Lung (tissue), 16 donors: ENCODE results near the gene IGSF21. TPM values are rescaled to one million over a fixed set of nuclear protein-coding genes. Genes with fewer than 3 reads are reported as not detected.

Experiments used
- ATAC-seq: fragments of 200-7000 bp; cut with Tn5 transposase; one replicate; pipeline ENCODE4 v1.9.1; 2020; ENCODE audit warnings: moderate number of reproducible peaks; ENCODE audit not compliant: insufficient read depth, low FRiP score
- DNase-seq, 3 donors: peaks; one replicate each; pipeline ENCODE4 v3.0.0-alpha.2; 2013 to 2017
- H3K27ac ChIP-seq, 2 donors: one replicate each; pipeline ENCODE4 v1.5.1; 2013; ENCODE audit warnings: mild to moderate bottlenecking in 2 of 2, moderate library complexity in 2 of 2, control low read depth in 1 of 2, inconsistent platforms in 1 of 2, low read depth in 1 of 2, low read length in 1 of 2
- H3K27me3 ChIP-seq, 3 donors: one replicate each; pipeline ENCODE4 v1.5.1; 2013; ENCODE audit warnings: low read length in 2 of 3; ENCODE audit not compliant: control insufficient read depth in 3 of 3, insufficient read depth in 3 of 3
- H3K36me3 ChIP-seq, 4 donors: one replicate each; pipeline ENCODE4 v1.5.1; 2013; ENCODE audit warnings: low read length in 4 of 4, mild to moderate bottlenecking in 1 of 4, moderate library complexity in 1 of 4; ENCODE audit not compliant: control insufficient read depth in 4 of 4, insufficient read depth in 4 of 4
- H3K4me1 ChIP-seq, 5 donors: one replicate each; pipeline ENCODE4 v1.5.1; 2013; ENCODE audit warnings: low read length in 5 of 5, mild to moderate bottlenecking in 2 of 5, moderate library complexity in 1 of 5; ENCODE audit not compliant: control insufficient read depth in 5 of 5, insufficient read depth in 5 of 5
- H3K4me3 ChIP-seq: one replicate; pipeline ENCODE4 v1.5.1; 2013; ENCODE audit warnings: mild to moderate bottlenecking, control low read depth, moderate library complexity
- H3K9ac ChIP-seq, 2 donors: one replicate each; pipeline ENCODE4 v1.5.1; 2013; ENCODE audit warnings: low read length in 2 of 2, control low read depth in 1 of 2; ENCODE audit not compliant: insufficient read depth in 1 of 2
- H3K9me3 ChIP-seq, 4 donors: one replicate each; pipeline ENCODE4 v1.5.1; 2013; ENCODE audit warnings: low read length in 3 of 4, mild to moderate bottlenecking in 1 of 4, moderate library complexity in 1 of 4; ENCODE audit not compliant: control insufficient read depth in 4 of 4, insufficient read depth in 3 of 4
- WGBS, 2 donors: extraction: QIAGEN DNeasy Blood & Tissue Kit; methylation state at CpG; one replicate each; pipeline ENCODE4 v1.1.7; 2013; 5-methylcytosine and 5-hydroxymethylcytosine counted together
- long read RNA-seq, 5 donors: transcript quantifications; one replicate each; lab custom pipeline, GENCODE V29; 2026
- polyA plus RNA-seq, 2 donors: library from polyadenylated mRNA; stranded (reverse); fragments of 200-250 nt; gene quantifications; one replicate each; pipeline ENCODE4 v1.2.1, GENCODE V29; 2013
- total RNA-seq, 2 donors: library from RNA; depleted of rRNA in 1 of 2; stranded (reverse); fragments of >200 nt in 1 of 2; gene quantifications; one replicate each; pipeline ENCODE4 v1.2.1, GENCODE V29; 2014 to 2021
- TF ChIP-seq, protein P1 (sequence below): IDR thresholded peaks from 2 replicates; pipeline ENCODE4 v1.5.1; 2012; ENCODE audit warnings: mild to moderate bottlenecking; ENCODE audit errors: control extremely low read depth, extremely low read depth
- donor health status: control.
- donor health status: control.
- donor health status: Bipolar disorder and iron deficiency.
- donor health status: healthy.
- donor health status: DM: yes; HTN: yes; CAD: no.

IGSF21 gene
- total RNA-seq (1 to 10 TPM in 1 of 2 donors, under 1 TPM in 1; 0.20 to 2.6 TPM), polyA plus RNA-seq (1 to 10 TPM in 1 of 2 donors, under 1 TPM in 1; 0.18 to 1.0 TPM)
- long read RNA-seq, donor 1: 0 reads
- long read RNA-seq, donor 2: 0 reads
- long read RNA-seq, donor 3: 0 reads
- long read RNA-seq, donor 4: 0 reads
- long read RNA-seq, donor 5: 0 reads

DNA sequence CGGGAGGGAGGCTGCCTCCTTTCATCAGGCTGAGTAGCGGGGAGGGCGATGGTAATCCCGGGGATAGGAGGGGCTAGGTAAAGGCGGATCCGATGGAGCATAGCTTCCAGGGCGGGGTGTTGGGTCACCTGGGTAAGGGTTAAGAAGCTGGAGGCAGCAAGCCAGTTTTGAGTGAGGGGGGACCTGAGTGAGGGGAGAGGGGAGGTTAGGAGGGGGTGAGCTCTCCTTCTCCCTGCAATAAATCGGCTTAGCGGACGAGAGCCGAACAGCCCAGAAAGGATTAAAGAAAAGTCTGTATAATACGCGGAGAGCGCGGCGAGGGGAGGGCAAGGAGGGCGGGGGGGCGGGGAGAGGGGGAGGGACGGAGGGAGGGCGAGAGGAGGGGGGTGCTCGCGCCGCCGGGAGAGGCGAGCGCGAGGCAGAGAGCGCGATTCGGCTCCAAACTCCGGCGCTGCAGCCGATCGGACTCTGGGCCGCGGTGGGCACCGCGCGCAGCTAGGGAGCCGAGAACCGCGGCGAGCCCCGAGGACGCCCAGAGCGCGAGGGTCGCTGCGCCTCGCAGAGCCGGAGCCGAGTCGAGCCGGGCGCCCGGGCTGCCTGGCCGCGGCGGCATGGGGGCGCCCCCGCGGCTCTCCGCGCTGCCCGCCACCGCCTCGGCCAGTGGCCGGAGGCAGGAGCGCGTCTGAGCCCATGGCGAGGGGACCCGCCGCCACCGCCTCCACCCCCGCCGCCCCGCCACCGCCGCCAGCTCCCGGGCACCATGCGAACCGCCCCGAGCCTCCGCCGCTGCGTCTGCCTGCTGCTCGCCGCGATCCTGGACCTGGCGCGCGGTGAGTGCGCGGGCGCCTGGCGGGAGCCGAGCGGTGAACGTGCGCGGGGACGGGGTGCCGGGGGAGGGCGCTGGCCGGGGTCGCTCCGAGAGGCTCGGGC, at the start of gene IGSF21:
IGSF21 (plus strand) TSS at position 430 of the 930 bp plus-strand sequence; CDS start at position 761, 331 bp downstream.
- DNase-seq (peak in 1 of 3 donors; percentile 4), ATAC-seq (no peak)
- Histone ChIP-seq H3K9me3 (peaks cover 0 to 7% (median 0%) of the 10 kb centered on the region in 4 donors), H3K27me3 (peaks cover 15 to 92% (median 73%) of the 10 kb centered on the region in 3 donors), H3K27ac (no peak within 1 kb of the TSS), H3K4me3 (no peak within 1 kb of the TSS), H3K36me3 (no peaks in the 10 kb centered on the region), H3K9ac (no peak within 1 kb of the TSS), H3K4me1 (peaks cover 0 to 2% (median 0%) of the 10 kb centered on the region in 5 donors)
- WGBS, 2 donors: 3% methylated on average over 59 to 108 of the region's 108 CpGs
- TF ChIP-seq, protein P1, sequence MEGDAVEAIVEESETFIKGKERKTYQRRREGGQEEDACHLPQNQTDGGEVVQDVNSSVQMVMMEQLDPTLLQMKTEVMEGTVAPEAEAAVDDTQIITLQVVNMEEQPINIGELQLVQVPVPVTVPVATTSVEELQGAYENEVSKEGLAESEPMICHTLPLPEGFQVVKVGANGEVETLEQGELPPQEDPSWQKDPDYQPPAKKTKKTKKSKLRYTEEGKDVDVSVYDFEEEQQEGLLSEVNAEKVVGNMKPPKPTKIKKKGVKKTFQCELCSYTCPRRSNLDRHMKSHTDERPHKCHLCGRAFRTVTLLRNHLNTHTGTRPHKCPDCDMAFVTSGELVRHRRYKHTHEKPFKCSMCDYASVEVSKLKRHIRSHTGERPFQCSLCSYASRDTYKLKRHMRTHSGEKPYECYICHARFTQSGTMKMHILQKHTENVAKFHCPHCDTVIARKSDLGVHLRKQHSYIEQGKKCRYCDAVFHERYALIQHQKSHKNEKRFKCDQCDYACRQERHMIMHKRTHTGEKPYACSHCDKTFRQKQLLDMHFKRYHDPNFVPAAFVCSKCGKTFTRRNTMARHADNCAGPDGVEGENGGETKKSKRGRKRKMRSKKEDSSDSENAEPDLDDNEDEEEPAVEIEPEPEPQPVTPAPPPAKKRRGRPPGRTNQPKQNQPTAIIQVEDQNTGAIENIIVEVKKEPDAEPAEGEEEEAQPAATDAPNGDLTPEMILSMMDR: no peak

DNA sequence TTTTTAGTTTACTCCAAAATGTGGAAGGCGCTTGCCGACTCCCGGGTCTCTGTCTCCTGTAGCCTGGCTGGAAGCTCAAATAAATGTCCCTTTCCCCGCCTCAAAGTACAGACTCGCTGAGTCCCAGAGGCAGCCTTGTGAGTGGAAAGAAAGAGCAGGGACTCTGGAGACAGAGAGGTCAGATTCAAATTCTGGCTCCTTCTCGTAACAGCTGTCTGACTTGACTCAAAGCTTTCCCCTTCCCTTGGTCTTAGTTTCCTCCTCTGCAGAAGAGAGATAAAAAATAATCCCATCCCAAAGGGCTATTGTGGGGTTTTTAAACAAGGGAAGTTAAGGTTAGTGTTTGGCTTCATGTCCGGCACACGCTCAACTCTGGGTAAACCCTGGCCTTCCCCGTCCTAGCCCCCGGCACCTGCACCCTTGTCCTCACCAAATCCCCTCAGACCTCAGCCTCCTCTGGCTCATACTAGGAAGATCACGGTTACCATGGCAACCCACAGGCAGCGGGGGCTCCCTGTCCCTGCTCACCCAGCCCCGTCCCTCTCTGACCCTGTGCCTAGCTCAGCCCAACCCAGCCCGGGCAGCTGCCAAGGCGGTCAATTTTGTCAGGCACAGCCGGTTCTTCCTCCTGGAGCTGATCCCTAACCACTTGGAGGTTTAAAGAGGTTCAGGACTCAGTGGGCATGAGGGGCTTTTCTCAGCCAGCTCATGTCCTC, 49.2 kb upstream of the IGSF21 start:
- no peak overlapping the region for H3K27ac ChIP-seq
- WGBS, 2 donors: 66 to 69% methylated on average over 16 of the region's 16 CpGs
- ATAC-seq: no peak

DNA sequence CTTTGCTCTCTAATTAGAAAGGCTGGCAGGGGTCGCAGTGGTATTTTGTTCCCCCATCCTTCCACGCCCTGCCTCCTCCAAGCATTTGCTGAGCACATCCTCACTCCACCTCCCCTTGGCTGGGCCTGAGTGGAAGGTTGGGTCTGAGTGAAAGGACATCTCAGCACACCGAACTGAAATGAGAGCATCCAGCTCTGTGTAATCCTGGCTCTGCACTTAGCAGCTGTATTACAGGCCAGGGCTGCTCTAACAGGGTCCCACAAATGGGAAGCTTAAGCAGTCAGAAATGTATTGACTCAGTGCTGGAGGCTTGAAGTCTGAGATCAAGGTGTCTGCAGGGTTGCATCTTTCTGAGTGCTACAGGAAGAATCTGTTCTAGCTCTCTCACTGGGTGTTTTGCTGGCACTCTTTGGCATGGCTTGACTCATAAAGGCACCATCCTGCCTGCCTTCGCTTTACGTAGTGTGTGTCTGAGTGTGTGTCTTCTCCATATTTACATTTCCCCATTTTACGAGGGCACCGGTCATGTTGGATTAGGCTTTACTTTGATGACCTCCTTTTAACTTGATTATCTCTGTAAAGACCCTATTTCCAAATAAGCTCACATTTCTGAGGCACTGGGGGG, 48.5 kb upstream of the IGSF21 start:
- Histone ChIP-seq H3K27ac (no peak overlapping the region), H3K9me3 (peaks cover 0 to 10% (median 0%) of the 10 kb centered on the region in 4 donors), H3K36me3 (no peaks in the 10 kb centered on the region), H3K4me1 (no peaks in the 10 kb centered on the region), H3K9ac (no peak overlapping the region), H3K4me3 (peak overlapping the region; percentile 1), H3K27me3 (peaks cover 0 to 4% (median 0%) of the 10 kb centered on the region in 3 donors)
- WGBS, 2 donors: 80 to 89% methylated on average over 7 of the region's 7 CpGs
- ATAC-seq: no peak
- TF ChIP-seq, protein P1: no peak
- DNase-seq: no peak

More for the DNA sequence above, 49.2 kb upstream of the IGSF21 start:
- H3K27me3 ChIP-seq: peaks cover 0 to 4% (median 0%) of the 10 kb centered on the region in 3 donors
- no peak overlapping the region for H3K4me3 ChIP-seq
- H3K9ac ChIP-seq: no peak overlapping the region
- TF ChIP-seq, protein P1: no peak
- DNase-seq: no peak
- H3K4me1 ChIP-seq: no peaks in the 10 kb centered on the region
- no peaks in the 10 kb centered on the region for H3K36me3 ChIP-seq
- peaks cover 0 to 10% (median 0%) of the 10 kb centered on the region in 4 donors for H3K9me3 ChIP-seq
